HL-60 (cell line): ENCODE measurements around the gene ZMIZ1.

ENCODE experiments used
- DNase-seq, 2 experiments: peaks; one replicate each; pipeline ENCODE4 v3.0.0-alpha.2; 2010 to 2020; ENCODE audit warnings: low read depth in 1 of 2, low spot score in 1 of 2
- H3K27ac ChIP-seq: fragments of 250-450 bp; sonication (Bioruptor Pico); replicated peaks from 2 replicates; pipeline ENCODE4 v1.5.1; 2020; ENCODE audit warnings: mild to moderate bottlenecking, moderate library complexity
- H3K27me3 ChIP-seq: fragments of 250-450 bp; sonication (Bioruptor Pico); 2 replicates; pipeline ENCODE4 v1.5.1; 2021; ENCODE audit warnings: mild to moderate bottlenecking, moderate library complexity; ENCODE audit not compliant: insufficient read depth, poor library complexity, severe bottlenecking
- H3K4me3 ChIP-seq: replicated peaks from 2 replicates; pipeline ENCODE4 v1.5.1; 2011; ENCODE audit warnings: mild to moderate bottlenecking, control low read depth, low read length; ENCODE audit not compliant: insufficient read depth
- CTCF ChIP-seq: IDR thresholded peaks from one replicate; pipeline ENCODE4 v1.5.1; 2011; ENCODE audit warnings: low read length, control low read depth, inconsistent platforms; ENCODE audit not compliant: insufficient read depth
- GABPA ChIP-seq: IDR thresholded peaks from 2 replicates; pipeline ENCODE4 v1.6.1; 2012; ENCODE audit warnings: low read depth
- POLR2AphosphoS5 ChIP-seq: IDR thresholded peaks from 2 replicates; pipeline ENCODE4 v1.6.1; 2012; ENCODE audit warnings: low read depth
- REST ChIP-seq: IDR thresholded peaks from 2 replicates; pipeline ENCODE4 v1.6.1; 2012; ENCODE audit warnings: low read depth; ENCODE audit not compliant: insufficient replicate concordance
- SPI1 ChIP-seq: IDR thresholded peaks from 2 replicates; pipeline ENCODE4 v1.6.1; 2012; ENCODE audit warnings: low read depth, mild to moderate bottlenecking, borderline replicate concordance

Gene ZMIZ1

GRCh38 chr10:79286318-79286951 is 217.7 kb downstream of the ZMIZ1 start:
- Histone ChIP-seq H3K4me3 (no peak overlapping the region), H3K27me3 (no peaks in the 10 kb centered on the region), H3K27ac (peak overlapping the region; percentile 95)
- DNase-seq, result peak; percentile 98 to 100
- TF ChIP-seq POLR2AphosphoS5 (peak; percentile 99), CTCF (no peak), GABPA (peak; percentile 44; the same call in 1 of the 2 replicates), SPI1 (peak; percentile 97)

- Histone ChIP-seq H3K27ac (peak overlapping the region; percentile 95), H3K4me3 (no peak overlapping the region), H3K27me3 (no peaks in the 10 kb centered on the region)
- peak in 1 of 2 experiments; percentile 25 for DNase-seq
- TF ChIP-seq SPI1 (no peak), POLR2AphosphoS5 (no peak), REST (no peak), CTCF (no peak), GABPA (no peak)
Observed at GRCh38 chr10:79287973-79288723, 219.4 kb downstream of the ZMIZ1 start.

- H3K27ac ChIP-seq, result peak overlapping the region; percentile 95
- no peak for TF ChIP-seq REST
- no peak for TF ChIP-seq SPI1
- no peak for TF ChIP-seq GABPA
- TF ChIP-seq CTCF, result no peak
- TF ChIP-seq POLR2AphosphoS5, result no peak
- DNase-seq, result no peak
- H3K27me3 ChIP-seq, result no peaks in the 10 kb centered on the region
- no peak overlapping the region for H3K4me3 ChIP-seq
Observed at GRCh38 chr10:79289801-79290200, 221.0 kb downstream of the ZMIZ1 start.
